OCI-LY3 (cell line): ENCODE measurements around the gene AFP.

Source experiments
- H2AFZ ChIP-seq: fragments of 200-600, 300-600 bp; shearing (Covaris generic); 2 replicates; pipeline ENCODE4 v1.6.0; 2014; ENCODE audit warnings: antibody characterized with exemption, low read depth, low read length
- H3K27ac ChIP-seq: fragments of 200-600, 300-600 bp; sonication (generic); 2 replicates; pipeline ENCODE4 v1.5.1; 2014; ENCODE audit warnings: mild to moderate bottlenecking, low read length, moderate library complexity, mixed read lengths
- H3K27me3 ChIP-seq: fragments of 200-600, 300-600 bp; sonication (generic); 2 replicates; pipeline ENCODE4 v1.6.1; 2014; ENCODE audit warnings: low read depth, low read length, mixed read lengths
- H3K36me3 ChIP-seq: fragments of 200-600, 300-600 bp; sonication (generic); replicated peaks from 2 replicates; pipeline ENCODE3; 2014; ENCODE audit warnings: low read depth, low read length, mixed read lengths
- H3K4me1 ChIP-seq: fragments of 300-600, 200-600 bp; sonication (generic); 2 replicates; pipeline ENCODE4 v1.6.1; 2014; ENCODE audit warnings: low read length, mixed read lengths
- H3K4me2 ChIP-seq: fragments of 200-600, 300-600 bp; sonication (generic); 2 replicates; pipeline ENCODE4 v1.6.1; 2014; ENCODE audit warnings: low read length, mixed read lengths
- H3K4me3 ChIP-seq: fragments of 300-600, 200-600 bp; sonication (generic); 2 replicates; pipeline ENCODE4 v1.5.1; 2014; ENCODE audit warnings: antibody characterized with exemption, mild to moderate bottlenecking, low read length, moderate library complexity
- H3K79me2 ChIP-seq: fragments of 300-600, 200-600 bp; shearing (Covaris generic); 2 replicates; pipeline ENCODE4 v1.6.1; 2014; ENCODE audit warnings: mild to moderate bottlenecking, low read length, mixed read lengths
- H3K9ac ChIP-seq: fragments of 300-600, 200-600 bp; shearing (Covaris generic); 2 replicates; pipeline ENCODE4 v1.6.0; 2014; ENCODE audit warnings: mild to moderate bottlenecking, low read length, moderate library complexity
- H3K9me3 ChIP-seq: fragments of 200-600, 300-600 bp; shearing (Covaris generic); 2 replicates; pipeline ENCODE4 v1.6.1; 2014; ENCODE audit warnings: low read length, mixed read lengths; ENCODE audit not compliant: insufficient read depth
- H4K20me1 ChIP-seq: fragments of 200-600, 300-600 bp; sonication (generic); 2 replicates; pipeline ENCODE4 v1.6.1; 2016; ENCODE audit warnings: low read length, mixed read lengths; ENCODE audit not compliant: insufficient read depth
- CTCF ChIP-seq: fragments of 200-600, 300-600 bp; sonication (generic); IDR thresholded peaks from 2 replicates; pipeline ENCODE4 v1.5.1; 2014; ENCODE audit warnings: antibody characterized with exemption, low read length, low read depth
- EZH2phosphoT487 ChIP-seq: fragments of 200-600 bp; shearing (Covaris generic); IDR thresholded peaks from 2 replicates; pipeline ENCODE4 v1.6.1; 2018; ENCODE audit warnings: antibody characterized with exemption, mixed run types, low read depth

Gene AFP

DNA sequence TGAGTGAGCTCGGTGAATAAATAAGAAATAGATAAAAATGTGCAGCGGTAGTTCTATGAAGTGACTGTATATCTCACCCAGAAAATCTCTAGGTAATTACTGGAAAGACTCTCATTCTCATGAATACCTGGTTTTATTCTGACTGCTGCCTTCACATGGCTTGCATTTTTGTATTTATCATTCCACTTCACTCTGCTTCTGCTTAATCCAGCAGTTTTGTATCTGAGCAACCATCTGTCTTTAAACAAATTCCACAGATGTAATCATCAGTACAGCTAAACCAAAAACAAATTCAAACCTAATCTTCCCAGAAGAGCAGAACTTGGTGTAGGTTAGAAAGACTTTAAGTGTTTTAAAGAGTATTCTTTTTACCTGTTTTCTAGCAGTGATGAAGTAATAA lies 43.1 kb upstream of the AFP start:
- no peak overlapping the region for H3K4me3 ChIP-seq
- H3K79me2 ChIP-seq: no peaks in the 10 kb centered on the region
- no peaks in the 10 kb centered on the region for H3K9me3 ChIP-seq
- no peak for TF ChIP-seq CTCF
- no peak for TF ChIP-seq EZH2phosphoT487
- H3K27ac ChIP-seq: no peak overlapping the region
- H3K4me1 ChIP-seq: peaks cover 3% of the 10 kb centered on the region; the same call in 1 of the 2 replicates
- no peaks in the 10 kb centered on the region for H3K27me3 ChIP-seq
- no peaks in the 10 kb centered on the region for H3K36me3 ChIP-seq
- H3K4me2 ChIP-seq: no peak overlapping the region
- no peak overlapping the region for H2AFZ ChIP-seq
- H3K9ac ChIP-seq: no peak overlapping the region
- no peaks in the 10 kb centered on the region for H4K20me1 ChIP-seq

DNA sequence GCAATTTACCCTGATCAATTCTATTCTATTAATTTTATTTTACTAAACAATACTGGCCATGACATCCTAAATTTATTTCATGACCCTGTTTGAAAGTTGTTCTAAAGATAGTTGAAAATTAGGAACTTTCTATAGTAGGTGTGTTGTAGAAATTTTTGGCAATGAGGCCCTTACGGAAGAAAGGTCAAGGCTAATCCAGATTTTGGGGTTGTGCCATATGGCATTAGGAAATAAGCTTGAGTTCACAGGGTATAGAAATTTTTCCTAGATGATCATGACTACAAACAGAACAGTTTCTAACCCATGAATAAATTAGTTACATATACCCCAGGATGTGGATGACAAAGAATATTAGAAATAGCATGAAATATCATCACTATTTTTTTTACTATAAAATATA lies 39.7 kb upstream of the AFP start:
- no peaks in the 10 kb centered on the region for H3K9me3 ChIP-seq
- no peaks in the 10 kb centered on the region for H3K36me3 ChIP-seq
- no peaks in the 10 kb centered on the region for H3K79me2 ChIP-seq
- no peaks in the 10 kb centered on the region for H3K27me3 ChIP-seq
- no peak overlapping the region for H2AFZ ChIP-seq
- TF ChIP-seq CTCF (no peak), EZH2phosphoT487 (no peak)
- H3K4me1 ChIP-seq: no peaks in the 10 kb centered on the region
- H3K4me2 ChIP-seq: no peak overlapping the region
- H3K27ac ChIP-seq: no peak overlapping the region
- no peaks in the 10 kb centered on the region for H4K20me1 ChIP-seq
- H3K9ac ChIP-seq: no peak overlapping the region
- H3K4me3 ChIP-seq: no peak overlapping the region

DNA sequence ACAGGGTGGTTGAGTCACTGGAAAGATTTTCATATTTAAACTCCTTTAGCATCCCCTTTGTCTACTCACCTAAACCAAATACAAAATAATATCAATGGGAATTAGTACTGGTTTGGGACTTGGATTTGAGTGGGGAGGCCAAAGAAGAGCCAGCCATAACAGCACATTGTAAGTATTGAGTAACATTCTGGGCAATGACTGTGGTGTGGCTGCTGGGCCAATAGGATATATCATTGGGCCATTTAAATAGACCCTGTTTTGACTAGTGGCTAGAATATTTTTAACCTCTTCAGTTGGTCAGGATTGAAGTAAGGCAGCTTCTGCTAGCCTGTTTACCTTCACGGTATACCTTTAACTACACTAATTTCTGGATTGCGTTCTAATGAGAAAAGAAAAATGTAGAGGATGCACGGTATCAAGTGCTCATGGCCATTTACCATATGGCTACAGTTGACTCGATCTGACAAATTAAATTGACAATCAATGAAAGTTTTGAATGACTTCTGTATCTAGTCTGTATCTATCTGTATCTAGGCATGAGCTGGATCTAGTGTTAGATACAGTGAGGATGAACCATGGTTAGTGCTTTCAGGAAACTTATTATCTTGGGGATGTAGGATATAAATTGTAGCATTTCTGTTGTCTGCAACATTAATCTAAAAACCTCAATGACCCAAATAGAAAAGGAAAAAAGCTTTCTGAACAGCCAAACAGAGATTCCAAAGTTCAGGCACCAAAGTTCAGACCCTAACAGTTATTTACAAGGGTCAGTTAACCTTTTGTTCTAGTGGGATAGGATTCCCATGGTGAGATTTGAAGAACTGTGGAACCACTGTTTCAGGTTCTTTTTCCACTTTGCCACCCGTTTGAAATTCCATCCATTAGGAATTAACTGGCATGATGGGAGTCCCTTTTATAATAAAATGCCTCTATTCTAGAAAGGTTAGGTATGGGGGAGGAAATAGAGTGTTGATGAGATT lies 38.7 kb upstream of the AFP start:
- Histone ChIP-seq H4K20me1 (no peaks in the 10 kb centered on the region), H3K27ac (no peak overlapping the region), H3K4me3 (no peak overlapping the region), H3K9me3 (no peaks in the 10 kb centered on the region), H3K27me3 (no peaks in the 10 kb centered on the region), H3K79me2 (no peaks in the 10 kb centered on the region), H2AFZ (no peak overlapping the region), H3K4me2 (no peak overlapping the region), H3K9ac (no peak overlapping the region), H3K4me1 (no peaks in the 10 kb centered on the region), H3K36me3 (no peaks in the 10 kb centered on the region)
- TF ChIP-seq CTCF (no peak), EZH2phosphoT487 (no peak)

- H3K36me3 ChIP-seq: no peaks in the 10 kb centered on the region
- H3K9ac ChIP-seq: no peak overlapping the region
- H3K79me2 ChIP-seq: no peaks in the 10 kb centered on the region
- no peaks in the 10 kb centered on the region for H4K20me1 ChIP-seq
- no peak overlapping the region for H3K4me3 ChIP-seq
- no peak overlapping the region for H3K27ac ChIP-seq
- no peak for TF ChIP-seq EZH2phosphoT487
- no peak overlapping the region for H2AFZ ChIP-seq
- no peaks in the 10 kb centered on the region for H3K9me3 ChIP-seq
- no peak overlapping the region for H3K4me2 ChIP-seq
- no peaks in the 10 kb centered on the region for H3K27me3 ChIP-seq
- H3K4me1 ChIP-seq: no peaks in the 10 kb centered on the region
Measured at GRCh38 chr4:73401412-73401811, 34.6 kb upstream of the AFP start.
